Uterus (tissue), 2 donors: ENCODE measurements around the gene SGK1.

Experiments
- POLR2A ChIP-seq, 2 donors: fragments of 450-650 bp; IDR thresholded peaks; one replicate each; pipeline ENCODE4 v1.6.1; 2016; ENCODE audit warnings: antibody characterized with exemption in 2 of 2, mild to moderate bottlenecking in 1 of 2, moderate library complexity in 1 of 2
- TF ChIP-seq, protein P1 (sequence below), 4 experiments: fragments of 200-600 bp in 2 of 4; fragments of 450-650 bp in 2 of 4; sonication (generic) in 2 of 4; IDR thresholded peaks; one replicate each; pipeline ENCODE4 v1.5.1; 2016 to 2019; ENCODE audit warnings: antibody characterized with exemption in 4 of 4, mild to moderate bottlenecking in 2 of 4, moderate library complexity in 1 of 4

DNA sequence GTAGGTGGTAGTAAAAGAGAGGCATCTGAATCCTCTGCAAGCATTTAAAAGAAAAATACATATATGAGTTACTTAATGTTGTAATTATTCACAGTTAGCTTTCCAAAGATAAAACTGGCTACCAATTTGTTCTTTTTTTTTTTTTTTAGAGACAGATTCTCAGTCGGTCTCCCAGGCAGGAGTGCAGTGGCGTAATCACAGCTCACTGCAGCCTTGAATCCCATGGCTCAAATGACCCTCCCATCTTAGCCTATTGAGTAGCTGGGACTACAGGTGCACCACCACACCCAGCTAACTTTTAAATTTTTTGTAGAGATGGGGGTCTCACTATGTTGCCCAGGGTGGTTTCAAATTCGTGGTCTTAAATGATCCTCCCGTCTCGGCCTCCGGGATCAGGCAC lies 36.5 kb downstream of the SGK1 start:
- TF ChIP-seq, protein P1, sequence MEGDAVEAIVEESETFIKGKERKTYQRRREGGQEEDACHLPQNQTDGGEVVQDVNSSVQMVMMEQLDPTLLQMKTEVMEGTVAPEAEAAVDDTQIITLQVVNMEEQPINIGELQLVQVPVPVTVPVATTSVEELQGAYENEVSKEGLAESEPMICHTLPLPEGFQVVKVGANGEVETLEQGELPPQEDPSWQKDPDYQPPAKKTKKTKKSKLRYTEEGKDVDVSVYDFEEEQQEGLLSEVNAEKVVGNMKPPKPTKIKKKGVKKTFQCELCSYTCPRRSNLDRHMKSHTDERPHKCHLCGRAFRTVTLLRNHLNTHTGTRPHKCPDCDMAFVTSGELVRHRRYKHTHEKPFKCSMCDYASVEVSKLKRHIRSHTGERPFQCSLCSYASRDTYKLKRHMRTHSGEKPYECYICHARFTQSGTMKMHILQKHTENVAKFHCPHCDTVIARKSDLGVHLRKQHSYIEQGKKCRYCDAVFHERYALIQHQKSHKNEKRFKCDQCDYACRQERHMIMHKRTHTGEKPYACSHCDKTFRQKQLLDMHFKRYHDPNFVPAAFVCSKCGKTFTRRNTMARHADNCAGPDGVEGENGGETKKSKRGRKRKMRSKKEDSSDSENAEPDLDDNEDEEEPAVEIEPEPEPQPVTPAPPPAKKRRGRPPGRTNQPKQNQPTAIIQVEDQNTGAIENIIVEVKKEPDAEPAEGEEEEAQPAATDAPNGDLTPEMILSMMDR (IDR thresholded peaks at IDR 0.05), result no peak
- TF ChIP-seq POLR2A (IDR thresholded peaks at IDR 0.05), result no peak
